ENCODE data around the gene SLAMF1.

SLAMF1 gene

GRCh38 chr1:160625725-160626498 is 20.9 kb downstream of the SLAMF1 start:
- H3K4me3 ChIP-seq (ENCODE audit: low read depth, low read length) = no peak overlapping the region
- in situ Hi-C loops (cut with HindIII; ENCODE audit: low sequenced_read_pairs) = no loop called here
- no peak for TF ChIP-seq CTCF (IDR thresholded peaks at IDR 0.05; ENCODE audit: low read depth, low read length, missing control alignments)
- DNase-seq (ENCODE audit: low read depth) = no peak

- TF ChIP-seq CTCF (IDR thresholded peaks at IDR 0.05; ENCODE audit: low read depth, low read length, missing control alignments) = no peak
- H3K4me3 ChIP-seq (ENCODE audit: low read depth, low read length) = no peak overlapping the region
- DNase-seq (ENCODE audit: low read depth) = no peak
- in situ Hi-C loops (cut with HindIII; ENCODE audit: low sequenced_read_pairs) = no loop called here
Measured at GRCh38 chr1:160625321-160625720, 21.5 kb downstream of the SLAMF1 start.

- no peak overlapping the region for H3K4me3 ChIP-seq (ENCODE audit: low read depth, low read length)
- in situ Hi-C loops (cut with HindIII; ENCODE audit: low sequenced_read_pairs) = no loop called here
- no peak for DNase-seq (ENCODE audit: low read depth)
- no peak for TF ChIP-seq CTCF (IDR thresholded peaks at IDR 0.05; ENCODE audit: low read depth, low read length, missing control alignments)
Measured at GRCh38 chr1:160624464-160624863, 22.4 kb downstream of the SLAMF1 start.

- in situ Hi-C loops (cut with HindIII; ENCODE audit: low sequenced_read_pairs) = no loop called here
- DNase-seq (ENCODE audit: low read depth) = no peak
- no peak overlapping the region for H3K4me3 ChIP-seq (ENCODE audit: low read depth, low read length)
- TF ChIP-seq CTCF (IDR thresholded peaks at IDR 0.05; ENCODE audit: low read depth, low read length, missing control alignments) = no peak
Measured at GRCh38 chr1:160623862-160624261, 23.0 kb downstream of the SLAMF1 start.

GRCh38 chr1:160623227-160623633 is 23.6 kb downstream of the SLAMF1 start:
- TF ChIP-seq CTCF (IDR thresholded peaks at IDR 0.05; ENCODE audit: low read depth, low read length, missing control alignments) = no peak

GRCh38 chr1:160622501-160623226 is 24.2 kb downstream of the SLAMF1 start:
- no peak for TF ChIP-seq CTCF (IDR thresholded peaks at IDR 0.05; ENCODE audit: low read depth, low read length, missing control alignments)
- no peak for DNase-seq (ENCODE audit: low read depth)
- in situ Hi-C loops (cut with HindIII; ENCODE audit: low sequenced_read_pairs) = no loop called here
- H3K4me3 ChIP-seq (ENCODE audit: low read depth, low read length) = no peak overlapping the region

More at GRCh38 chr1:160623227-160623633, 23.6 kb downstream of the SLAMF1 start:
- in situ Hi-C loops (cut with HindIII; ENCODE audit: low sequenced_read_pairs) = no loop called here
- DNase-seq (ENCODE audit: low read depth) = no peak
- no peak overlapping the region for H3K4me3 ChIP-seq (ENCODE audit: low read depth, low read length)

Measured in astrocyte of the cerebellum (primary cell).